Measurements from ENCODE around the gene GATB. TPM values are rescaled to one million over a fixed set of nuclear protein-coding genes. Genes with fewer than 3 reads are reported as not detected.

Gene GATB
- total RNA-seq, 4 donors from 2014 or later = 34.3 to 66.3 (median 47.2) TPM

- no peak for TF ChIP-seq EP300 (IDR thresholded peaks at IDR 0.05)
- no peak for TF ChIP-seq POLR2A (IDR thresholded peaks at IDR 0.05)
- no peak for TF ChIP-seq CTCF (IDR thresholded peaks at IDR 0.05)
- TF ChIP-seq POLR2AphosphoS5 (IDR thresholded peaks at IDR 0.05) = no peak
- Histone ChIP-seq H3K36me3 (no peaks in the 10 kb centered on the region), H3K4me1 (no peaks in the 10 kb centered on the region), H3K27me3 (no peaks in the 10 kb centered on the region), H3K27ac (no peak overlapping the region), H3K4me3 (no peak overlapping the region), H3K9me3 (no peaks in the 10 kb centered on the region)
- 92% methylated on average over 2 of the region's 2 CpGs for WGBS
- no peak for DNase-seq (ENCODE audit: low spot score in 2 of 2)
These were observed 25.3 kb upstream of the GATB start for GRCh38 chr4:151786158-151786495.

DNA sequence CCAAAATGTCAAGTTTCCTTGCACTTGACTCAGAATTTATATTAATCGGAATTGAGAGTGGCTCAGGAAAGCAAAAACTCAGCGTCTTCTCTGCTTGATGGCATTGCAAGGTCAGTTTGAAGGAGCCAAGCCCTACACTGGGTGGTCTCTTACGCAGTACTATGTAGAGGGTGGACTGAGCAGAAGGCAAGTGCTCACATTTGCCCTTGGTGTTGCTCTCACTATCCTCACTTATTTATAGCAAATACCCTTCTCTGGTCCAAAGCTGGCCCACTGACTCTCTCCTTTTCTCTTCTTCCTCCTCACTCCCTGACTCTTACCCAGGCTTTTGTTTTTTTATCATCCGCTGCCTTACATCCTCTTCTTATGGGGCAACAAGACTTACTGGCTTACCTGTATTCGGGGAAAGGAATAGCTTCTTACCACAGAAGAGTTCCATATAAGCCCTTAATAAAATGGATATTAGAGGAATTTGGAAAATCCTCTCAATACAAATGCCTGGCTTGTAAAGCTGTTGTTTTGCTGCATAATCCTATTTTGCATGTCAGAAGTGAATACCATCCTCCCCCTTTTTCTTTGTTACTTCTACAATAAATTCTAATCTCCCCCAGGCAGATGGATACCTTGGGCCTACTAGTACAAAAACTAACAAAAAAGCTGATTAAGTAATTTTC, 24.8 kb upstream of the GATB start:
- 87% methylated on average over 5 of the region's 5 CpGs for WGBS
- Histone ChIP-seq H3K27ac (no peak overlapping the region), H3K4me3 (no peak overlapping the region), H3K36me3 (no peaks in the 10 kb centered on the region), H3K27me3 (no peaks in the 10 kb centered on the region), H3K4me1 (no peaks in the 10 kb centered on the region), H3K9me3 (no peaks in the 10 kb centered on the region)
- no peak for TF ChIP-seq POLR2A (IDR thresholded peaks at IDR 0.05)
- no peak for TF ChIP-seq POLR2AphosphoS5 (IDR thresholded peaks at IDR 0.05)
- DNase-seq (ENCODE audit: low spot score in 2 of 2) = no peak

DNA sequence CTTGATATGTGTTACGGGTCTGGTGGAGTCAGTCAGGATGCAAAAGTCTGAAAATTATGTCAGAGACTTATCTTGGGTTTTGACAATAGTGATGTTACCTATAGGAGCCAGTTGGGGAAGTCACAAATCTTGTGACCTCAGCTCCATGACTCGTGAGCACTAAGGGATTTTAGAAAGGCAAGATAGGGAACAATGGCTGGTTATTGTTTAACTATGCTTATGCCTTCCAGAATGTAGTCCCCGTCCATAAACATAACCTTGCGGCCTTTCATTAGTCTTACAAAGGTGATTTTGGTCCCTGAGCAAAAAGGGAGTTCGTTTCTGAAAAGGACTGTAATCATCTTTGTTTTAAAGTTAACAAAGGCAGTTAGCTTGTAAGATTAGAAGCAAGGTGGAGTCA, 23.9 kb upstream of the GATB start:
- 85% methylated on average over 5 of the region's 5 CpGs for WGBS
- TF ChIP-seq POLR2A (IDR thresholded peaks at IDR 0.05) (no peak), CTCF (IDR thresholded peaks at IDR 0.05) (no peak)

GRCh38 chr4:151783867-151784266, 23.1 kb upstream of the GATB start:
- H3K9me3 ChIP-seq = no peaks in the 10 kb centered on the region
- no peaks in the 10 kb centered on the region for H3K36me3 ChIP-seq
- DNase-seq (ENCODE audit: low spot score in 2 of 2) = no peak
- H3K4me3 ChIP-seq = no peak overlapping the region
- no peak overlapping the region for H3K27ac ChIP-seq
- H3K27me3 ChIP-seq = no peaks in the 10 kb centered on the region
- TF ChIP-seq POLR2AphosphoS5 (IDR thresholded peaks at IDR 0.05) (no peak), EP300 (IDR thresholded peaks at IDR 0.05) (no peak), CTCF (IDR thresholded peaks at IDR 0.05) (no peak), POLR2A (IDR thresholded peaks at IDR 0.05) (no peak)
- no peaks in the 10 kb centered on the region for H3K4me1 ChIP-seq

More for the DNA sequence above, 23.9 kb upstream of the GATB start:
- H3K4me3 ChIP-seq = no peak overlapping the region
- H3K27me3 ChIP-seq = no peaks in the 10 kb centered on the region
- no peaks in the 10 kb centered on the region for H3K4me1 ChIP-seq
- no peaks in the 10 kb centered on the region for H3K9me3 ChIP-seq
- DNase-seq (ENCODE audit: low spot score in 2 of 2) = no peak
- H3K27ac ChIP-seq = no peak overlapping the region
- no peaks in the 10 kb centered on the region for H3K36me3 ChIP-seq

DNA sequence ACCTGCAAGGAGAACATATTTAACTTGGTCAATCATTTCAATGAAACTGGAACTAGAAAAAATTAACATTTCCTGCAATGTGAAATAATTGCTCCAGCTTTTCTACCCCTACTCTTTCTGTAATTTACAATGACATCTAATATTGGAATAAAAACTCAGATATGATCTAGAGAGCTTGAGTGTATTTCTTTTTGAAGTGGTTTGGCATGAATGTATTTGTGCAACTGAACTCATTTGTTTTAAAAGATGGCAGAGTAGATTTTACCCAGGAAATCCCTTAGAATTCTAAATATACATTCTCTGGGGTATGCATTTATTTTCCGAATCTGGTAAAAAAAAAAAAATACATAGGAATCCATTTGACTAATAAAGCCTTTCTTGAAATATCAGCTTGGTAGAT, 21.5 kb upstream of the GATB start:
- 60% methylated on average over 1 of the region's 1 CpG for WGBS
- TF ChIP-seq POLR2A (IDR thresholded peaks at IDR 0.05) (no peak), CTCF (IDR thresholded peaks at IDR 0.05) (no peak), EP300 (IDR thresholded peaks at IDR 0.05) (no peak), POLR2AphosphoS5 (IDR thresholded peaks at IDR 0.05) (no peak)

GRCh38 chr4:151781026-151781425, 20.2 kb upstream of the GATB start:
- H3K27me3 ChIP-seq = no peaks in the 10 kb centered on the region
- H3K9me3 ChIP-seq = no peaks in the 10 kb centered on the region
- TF ChIP-seq CTCF (IDR thresholded peaks at IDR 0.05) = no peak
- no peak for TF ChIP-seq POLR2A (IDR thresholded peaks at IDR 0.05)
- no peak for TF ChIP-seq POLR2AphosphoS5 (IDR thresholded peaks at IDR 0.05)
- TF ChIP-seq EP300 (IDR thresholded peaks at IDR 0.05) = no peak
- H3K4me1 ChIP-seq = no peaks in the 10 kb centered on the region
- no peak overlapping the region for H3K27ac ChIP-seq
- DNase-seq (ENCODE audit: low spot score in 2 of 2) = no peak
- H3K4me3 ChIP-seq = no peak overlapping the region
- WGBS = 71% methylated on average over 5 of the region's 5 CpGs
- no peaks in the 10 kb centered on the region for H3K36me3 ChIP-seq

More for the DNA sequence above, 21.5 kb upstream of the GATB start:
- Histone ChIP-seq H3K4me3 (no peak overlapping the region), H3K27ac (no peak overlapping the region), H3K27me3 (no peaks in the 10 kb centered on the region), H3K4me1 (no peaks in the 10 kb centered on the region), H3K9me3 (no peaks in the 10 kb centered on the region), H3K36me3 (no peaks in the 10 kb centered on the region)
- no peak for DNase-seq (ENCODE audit: low spot score in 2 of 2)
